HuH-7.5 (cell line): ENCODE measurements around the gene PCNT.
"Not testable (repeated sequence)": the region's sequence is repeated elsewhere in the genome, so short reads cannot be mapped to it uniquely, and the experiment has no call there.

Experiments
- DNase-seq: peaks from one replicate; pipeline ENCODE4 v3.0.0; 2011; ENCODE audit warnings: low spot score

Gene PCNT

GRCh38 chr21:46304437-46304836 is 19.5 kb upstream of the PCNT start:
- DNase-seq, result no peak

GRCh38 chr21:46304955-46305354 is 19.0 kb upstream of the PCNT start:
- DNase-seq, result no peak

GRCh38 chr21:46307625-46308024 is 16.3 kb upstream of the PCNT start:
- no peak for DNase-seq

GRCh38 chr21:46308431-46308830 is 15.5 kb upstream of the PCNT start:
- no peak for DNase-seq

GRCh38 chr21:46310260-46310659 is 13.7 kb upstream of the PCNT start:
- DNase-seq, result not testable (repeated sequence)

- no peak for DNase-seq
These were observed 12.4 kb upstream of the PCNT start for GRCh38 chr21:46311568-46311967.

- no peak for DNase-seq
These were observed 11.0 kb upstream of the PCNT start for GRCh38 chr21:46312949-46313348.

GRCh38 chr21:46314441-46315020 is 9.4 kb upstream of the PCNT start:
- no peak for DNase-seq

- DNase-seq, result no peak
These were observed 7.1 kb upstream of the PCNT start for GRCh38 chr21:46316708-46317324.

- DNase-seq, result no peak
These were observed 6.1 kb upstream of the PCNT start for GRCh38 chr21:46317710-46318463.

- no peak for DNase-seq
These were observed 5.5 kb upstream of the PCNT start for GRCh38 chr21:46318464-46318845.

GRCh38 chr21:46319186-46319585 is 4.8 kb upstream of the PCNT start:
- no peak for DNase-seq

- no peak for DNase-seq
These were observed 3.6 kb upstream of the PCNT start for GRCh38 chr21:46320331-46320801.

- no peak for DNase-seq
These were observed 1.4 kb upstream of the PCNT start for GRCh38 chr21:46322351-46323226.

- no peak for DNase-seq
These were observed 688 bp upstream of the PCNT start for GRCh38 chr21:46323227-46323709.

GRCh38 chr21:46324390-46325072 is 575 bp downstream of the PCNT start:
- DNase-seq, result peak; percentile 74

- peak; percentile 68 for DNase-seq
These were observed 1.3 kb downstream of the PCNT start for GRCh38 chr21:46325073-46325912.

- no peak for DNase-seq
These were observed 2.3 kb downstream of the PCNT start for GRCh38 chr21:46326110-46326703.

GRCh38 chr21:46327711-46328110 is 3.8 kb downstream of the PCNT start:
- DNase-seq, result no peak

GRCh38 chr21:46328151-46328550 is 4.2 kb downstream of the PCNT start:
- no peak for DNase-seq
